Rectal smooth muscle tissue (tissue), 1 donor: ENCODE data around the gene ADH4.
"Not testable (repeated sequence)": the region's sequence is repeated elsewhere in the genome, so short reads cannot be mapped to it uniquely, and the experiment has no call there.

Source experiments
- H3K27ac ChIP-seq: one replicate; pipeline ENCODE4 v1.7.0; 2013; ENCODE audit warnings: low read depth, low read length, inconsistent platforms
- H3K27me3 ChIP-seq: one replicate; pipeline ENCODE4 v1.7.0; 2013; ENCODE audit warnings: low read length; ENCODE audit not compliant: control insufficient read depth, insufficient read depth
- H3K36me3 ChIP-seq: one replicate; pipeline ENCODE4 v1.7.0; 2013; ENCODE audit warnings: low read length; ENCODE audit not compliant: control insufficient read depth, insufficient read depth
- H3K4me1 ChIP-seq: one replicate; pipeline ENCODE4 v1.7.0; 2013; ENCODE audit warnings: low read length; ENCODE audit not compliant: control insufficient read depth, insufficient read depth
- H3K4me3 ChIP-seq: one replicate; pipeline ENCODE4 v1.7.0; 2013; ENCODE audit warnings: low read length
- H3K9ac ChIP-seq: one replicate; pipeline ENCODE4 v1.7.0; 2013; ENCODE audit warnings: low read length

Gene ADH4

DNA sequence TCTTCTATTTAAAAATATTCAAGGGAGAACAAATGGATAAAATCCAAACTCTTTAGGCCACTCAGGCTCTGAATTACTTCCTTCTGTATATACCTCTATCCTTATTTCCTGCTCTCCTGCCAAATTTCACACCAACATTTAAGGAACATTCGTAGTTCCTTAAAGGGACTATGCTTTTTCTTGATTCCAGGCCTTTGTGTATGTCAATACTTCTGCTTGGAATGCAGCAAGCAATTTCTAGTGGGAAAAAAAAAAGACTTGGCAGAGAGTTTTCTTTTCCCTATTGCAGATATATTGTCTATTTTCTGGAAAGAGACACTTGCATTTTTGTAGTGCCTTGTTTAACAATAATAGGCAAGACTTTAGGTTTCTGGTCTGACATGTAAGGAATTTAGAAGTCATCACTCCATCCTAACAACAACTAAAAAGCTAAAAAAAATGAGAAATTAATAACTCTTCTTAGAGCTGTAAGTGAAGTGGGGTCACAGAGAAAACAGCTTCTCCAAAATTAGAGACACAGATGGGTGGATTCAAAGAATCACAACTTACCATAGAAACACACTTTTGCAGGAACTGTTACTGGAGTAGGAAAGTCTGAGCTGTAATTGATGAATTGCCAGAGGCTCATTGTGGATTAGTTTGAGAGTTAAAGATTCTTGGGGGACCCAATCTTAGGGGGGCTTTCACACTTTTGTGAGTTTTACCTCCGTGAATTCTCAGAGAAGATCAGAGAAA is 53.4 kb downstream of the ADH4 start:
- Histone ChIP-seq H3K27ac (peak overlapping the region; percentile 64), H3K9ac (no peak overlapping the region), H3K4me3 (peak overlapping the region; percentile 44)

DNA sequence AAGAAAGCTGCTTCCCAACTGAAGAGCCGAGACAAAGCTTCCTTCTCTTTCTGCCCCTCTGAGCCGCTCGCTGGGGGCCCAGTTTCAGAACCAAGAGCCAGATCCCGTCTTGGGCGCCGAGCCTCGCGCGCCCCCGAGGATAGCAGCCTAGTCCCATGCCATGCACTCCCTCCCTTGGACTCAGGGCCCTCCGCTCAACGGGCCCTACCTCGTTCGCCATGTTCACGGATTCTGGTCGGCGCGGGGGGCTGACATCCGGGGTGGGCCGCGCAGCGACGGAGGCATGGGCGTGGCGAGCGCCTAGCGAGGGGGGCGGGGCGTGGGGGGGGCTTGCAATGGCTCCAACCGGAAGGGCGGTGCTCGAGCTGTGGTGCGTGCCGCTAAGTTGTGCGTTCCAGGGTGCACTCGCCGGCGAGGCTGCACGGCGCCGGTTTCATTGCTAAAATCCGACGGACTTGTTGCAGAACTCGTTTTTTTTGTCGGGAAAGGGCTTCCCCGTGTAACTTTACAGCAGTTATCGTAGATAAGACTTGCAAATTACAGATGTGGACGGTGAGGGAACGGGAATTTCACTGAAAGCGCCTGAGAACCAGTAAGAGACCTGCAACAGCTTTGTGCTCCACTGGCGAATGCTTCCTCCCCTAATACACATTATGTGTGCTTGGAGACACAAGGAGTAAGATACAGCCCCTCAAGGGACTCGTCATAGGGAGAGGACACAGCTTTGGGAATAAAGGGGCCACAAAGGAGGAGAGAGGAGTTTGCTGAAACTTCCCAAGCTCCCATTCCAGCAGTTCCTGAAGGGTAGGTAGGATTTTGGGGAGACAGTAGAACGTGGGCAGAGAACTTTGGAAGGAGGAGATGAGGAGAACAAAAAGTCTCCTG is 55.4 kb downstream of the ADH4 start, which contains the start of gene ADH5:
TSS of gene ADH5 (minus strand) at position 308 of the 885 bp plus-strand sequence. CDS start at position 220, 88 bp downstream.
- Histone ChIP-seq H3K4me1 (peaks cover 3% of the 10 kb centered on the region), H3K27me3 (no peaks in the 10 kb centered on the region), H3K36me3 (peaks cover 11% of the 10 kb centered on the region), H3K4me3 (peak within 1 kb of the TSS; percentile 84), H3K27ac (peak within 1 kb of the TSS; percentile 96), H3K9ac (peak within 1 kb of the TSS; percentile 90)

More for the DNA sequence above, 53.4 kb downstream of the ADH4 start:
- Histone ChIP-seq H3K4me1 (peaks cover 3% of the 10 kb centered on the region), H3K27me3 (no peaks in the 10 kb centered on the region), H3K36me3 (no peaks in the 10 kb centered on the region)

DNA sequence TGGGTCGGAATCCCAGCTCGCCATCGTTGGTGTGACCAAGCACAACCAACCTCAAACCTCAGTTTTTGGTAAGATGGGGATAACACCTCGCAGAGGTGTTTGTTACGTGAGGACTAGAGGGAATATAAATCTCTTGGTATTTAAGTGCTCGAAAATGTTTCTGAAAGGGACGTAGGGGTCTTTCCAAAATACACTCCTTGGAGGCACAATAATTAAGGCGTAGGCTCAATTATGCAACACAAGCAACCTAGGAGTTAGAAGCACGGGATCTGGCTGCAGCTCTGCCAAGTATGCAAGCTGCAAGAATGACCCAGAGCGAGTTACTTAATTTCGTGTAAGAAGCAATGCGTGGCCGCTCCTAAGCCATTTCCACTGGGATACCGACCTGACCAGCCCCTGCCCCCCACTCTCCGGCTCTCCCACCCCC is 56.1 kb downstream of the ADH4 start:
- Histone ChIP-seq H3K27me3 (no peaks in the 10 kb centered on the region), H3K4me1 (peaks cover 3% of the 10 kb centered on the region), H3K9ac (peak overlapping the region; percentile 90), H3K4me3 (peak overlapping the region; percentile 84), H3K27ac (peak overlapping the region; percentile 96), H3K36me3 (peaks cover 16% of the 10 kb centered on the region)

DNA sequence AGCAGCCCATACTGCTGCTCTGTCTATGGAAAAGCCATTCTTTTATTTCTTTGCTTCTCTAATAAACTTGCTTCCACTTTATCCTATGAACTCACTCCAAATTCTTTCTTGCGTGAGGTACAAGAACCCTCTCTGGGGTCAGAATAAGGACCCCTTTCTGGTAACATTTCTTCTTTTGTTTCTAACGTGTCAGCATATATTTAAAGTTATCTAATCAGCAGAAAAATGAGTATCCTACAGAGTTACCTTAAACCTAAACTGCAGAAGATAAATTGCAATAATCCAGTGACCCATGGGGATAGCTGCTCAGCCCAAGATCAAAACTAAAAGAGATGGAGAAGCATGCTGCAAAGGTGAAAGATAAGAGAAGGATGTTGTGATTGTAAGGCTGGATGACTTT is 59.5 kb downstream of the ADH4 start:
- no peak overlapping the region for H3K9ac ChIP-seq
- no peaks in the 10 kb centered on the region for H3K4me1 ChIP-seq
- H3K27ac ChIP-seq: no peak overlapping the region
- no peak overlapping the region for H3K4me3 ChIP-seq
- H3K27me3 ChIP-seq: no peaks in the 10 kb centered on the region
- H3K36me3 ChIP-seq: peaks cover 28% of the 10 kb centered on the region

DNA sequence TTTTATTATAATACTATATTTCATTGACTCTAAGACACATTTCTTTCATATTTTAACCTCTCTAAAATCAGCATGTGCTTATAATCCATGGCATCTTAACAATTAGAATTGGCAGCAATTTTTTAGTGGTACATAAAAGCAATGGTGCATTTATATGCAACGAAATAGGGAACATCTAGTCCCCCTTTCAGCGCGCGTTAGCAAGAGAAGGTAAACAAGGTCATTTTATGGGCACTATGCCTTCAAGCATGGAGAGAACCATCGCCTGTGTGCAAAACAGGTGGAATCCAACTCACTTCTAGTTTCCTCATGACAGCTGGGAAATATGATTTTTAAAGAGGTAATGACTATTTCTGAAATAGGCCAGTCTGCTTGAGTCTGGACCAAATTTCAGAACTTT is 61.9 kb downstream of the ADH4 start:
- peaks cover 31% of the 10 kb centered on the region for H3K36me3 ChIP-seq
- H3K4me1 ChIP-seq: no peaks in the 10 kb centered on the region
- H3K4me3 ChIP-seq: no peak overlapping the region
- H3K9ac ChIP-seq: no peak overlapping the region
- no peak overlapping the region for H3K27ac ChIP-seq
- no peaks in the 10 kb centered on the region for H3K27me3 ChIP-seq

DNA sequence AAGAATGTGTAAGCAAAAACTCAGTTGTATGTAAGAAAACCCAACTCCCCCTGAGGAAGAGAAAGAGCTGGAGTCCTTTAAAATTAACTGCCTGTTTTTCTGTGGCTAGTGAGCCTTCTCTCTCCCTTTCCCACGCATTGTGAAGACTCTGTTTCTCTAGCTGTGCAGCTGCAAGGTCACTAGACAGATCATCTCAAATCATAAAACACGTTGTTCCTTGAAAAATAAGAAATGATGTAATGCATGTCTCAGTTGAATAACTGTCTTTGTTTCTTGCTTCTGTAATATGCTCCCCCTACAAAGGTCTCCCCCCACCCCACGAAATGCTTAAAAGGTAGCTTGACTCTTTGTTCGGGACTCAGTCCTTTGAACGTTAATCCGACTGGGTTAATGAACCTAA is 63.2 kb downstream of the ADH4 start:
- not testable (repeated sequence) for H3K9ac ChIP-seq, H3K27me3 ChIP-seq, H3K27ac ChIP-seq, H3K4me3 ChIP-seq, H3K4me1 ChIP-seq
- peaks cover 39% of the 10 kb centered on the region for H3K36me3 ChIP-seq

DNA sequence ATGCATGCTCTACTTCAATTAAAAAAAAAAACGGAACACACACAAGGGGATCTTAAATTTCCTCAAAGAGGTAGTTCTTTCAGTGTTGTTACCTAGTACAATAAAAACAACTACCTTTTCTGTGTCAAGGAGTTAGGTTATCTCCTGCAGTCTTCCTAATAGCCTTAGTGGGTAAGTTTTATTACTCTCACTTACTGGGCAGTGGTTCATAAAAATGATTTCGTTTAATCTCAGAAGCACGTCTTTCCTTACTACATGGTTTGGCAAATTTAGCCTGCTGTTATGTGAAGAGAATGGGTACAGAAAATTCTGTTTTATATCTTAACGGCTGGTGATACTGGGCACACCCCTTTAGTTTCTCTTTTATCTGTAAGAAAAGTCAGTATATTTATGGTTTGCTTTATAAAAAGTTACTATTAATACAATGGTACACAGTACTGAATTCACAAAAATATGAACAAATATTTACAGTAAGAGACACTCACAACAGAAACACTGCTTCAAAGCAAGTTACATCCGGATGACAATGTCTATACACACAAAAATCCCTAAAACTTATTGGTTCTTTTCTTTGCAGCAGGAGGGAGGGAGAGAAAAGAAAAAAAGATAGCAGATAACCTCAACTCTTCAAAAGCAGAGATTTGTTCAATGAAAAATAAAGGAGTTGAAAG is 64.3 kb downstream of the ADH4 start:
- Histone ChIP-seq H3K27ac (no peak overlapping the region), H3K4me1 (no peaks in the 10 kb centered on the region), H3K9ac (no peak overlapping the region), H3K4me3 (no peak overlapping the region), H3K36me3 (peaks cover 41% of the 10 kb centered on the region), H3K27me3 (no peaks in the 10 kb centered on the region)

GRCh38 chr4:99078931-99079624 is 65.0 kb downstream of the ADH4 start:
- Histone ChIP-seq H3K36me3 (peaks cover 34% of the 10 kb centered on the region), H3K4me1 (no peaks in the 10 kb centered on the region), H3K27ac (no peak overlapping the region)

DNA sequence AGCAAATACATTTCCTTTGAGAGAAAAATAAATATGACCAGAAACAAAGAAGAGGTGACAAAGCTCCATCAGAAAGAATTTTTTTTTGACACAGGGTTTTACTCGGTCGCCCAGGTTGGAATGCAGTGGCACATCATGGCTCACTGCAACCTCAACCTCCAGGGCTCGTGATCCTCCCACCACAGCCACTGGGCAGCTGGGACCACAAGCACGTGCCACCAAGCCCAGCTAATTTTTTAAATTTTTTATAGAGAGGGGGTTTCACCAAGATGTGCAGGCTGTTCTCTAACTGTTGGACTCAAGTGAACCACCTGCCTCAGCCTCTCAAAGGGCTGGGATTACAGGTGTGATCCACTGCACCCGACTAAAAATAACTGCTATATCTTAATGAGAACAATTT is 65.8 kb downstream of the ADH4 start:
- H3K36me3 ChIP-seq: peaks cover 27% of the 10 kb centered on the region
- H3K27me3 ChIP-seq: no peaks in the 10 kb centered on the region
- no peak overlapping the region for H3K27ac ChIP-seq
- no peak overlapping the region for H3K4me3 ChIP-seq
- no peaks in the 10 kb centered on the region for H3K4me1 ChIP-seq
- no peak overlapping the region for H3K9ac ChIP-seq

More at GRCh38 chr4:99078931-99079624, 65.0 kb downstream of the ADH4 start:
- Histone ChIP-seq H3K9ac (no peak overlapping the region), H3K4me3 (no peak overlapping the region), H3K27me3 (no peaks in the 10 kb centered on the region)

- Histone ChIP-seq H3K4me3 (no peak overlapping the region), H3K36me3 (peaks cover 22% of the 10 kb centered on the region), H3K27ac (no peak overlapping the region), H3K27me3 (no peaks in the 10 kb centered on the region), H3K9ac (no peak overlapping the region), H3K4me1 (no peaks in the 10 kb centered on the region)
Observed at GRCh38 chr4:99077177-99077576, 66.9 kb downstream of the ADH4 start.

DNA sequence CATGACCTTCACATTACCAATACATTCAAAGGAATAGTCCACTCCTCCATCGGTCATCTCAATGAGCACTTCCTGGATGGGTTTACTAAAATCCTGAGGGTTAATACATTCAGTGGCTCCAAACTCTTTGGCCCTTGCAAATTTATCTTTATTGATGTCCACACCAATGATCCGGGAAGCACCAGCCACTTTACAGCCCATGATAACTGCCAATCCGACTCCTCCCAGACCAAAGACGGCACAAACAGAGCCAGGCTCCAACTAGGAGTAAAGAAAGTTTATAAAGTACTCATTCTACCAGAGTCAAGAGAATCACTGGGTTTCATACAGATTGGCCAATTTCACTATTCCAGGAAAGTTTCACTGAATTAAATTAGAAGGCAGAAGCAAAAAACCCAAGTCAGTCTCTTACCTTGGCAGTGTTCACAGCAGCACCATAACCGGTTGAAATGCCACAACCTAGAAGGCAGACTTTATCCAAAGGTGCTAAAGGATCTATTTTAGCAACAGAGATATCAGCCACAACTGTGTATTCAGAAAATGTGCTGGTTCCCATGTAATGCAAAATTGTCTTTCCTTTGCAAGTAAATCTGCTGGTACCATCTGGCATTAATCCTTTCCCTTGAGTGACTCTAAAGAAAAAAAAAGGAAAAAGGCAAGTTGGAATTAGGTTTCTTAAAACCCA is 67.7 kb downstream of the ADH4 start:
- Histone ChIP-seq H3K36me3 (peaks cover 19% of the 10 kb centered on the region), H3K4me1 (no peaks in the 10 kb centered on the region), H3K9ac (no peak overlapping the region), H3K27me3 (no peaks in the 10 kb centered on the region), H3K27ac (no peak overlapping the region), H3K4me3 (no peak overlapping the region)
